HG03175 (cell line): ENCODE measurements around the gene ATP6V1B1.

Source experiments
- ATAC-seq: cut with Tn5 transposase; IDR thresholded peaks from one replicate; pipeline ENCODE4 v1.9.1; 2021; ENCODE audit warnings: mild to moderate bottlenecking, moderate library complexity; ENCODE audit not compliant: unreplicated experiment

ATP6V1B1 gene

GRCh38 chr2:70964596-70965386 is 29.1 kb downstream of the ATP6V1B1 start:
- peak; percentile 84 for ATAC-seq

- no peak for ATAC-seq
Observed at GRCh38 chr2:70965506-70965905, 29.8 kb downstream of the ATP6V1B1 start.

GRCh38 chr2:70966681-70967080 is 31.0 kb downstream of the ATP6V1B1 start:
- no peak for ATAC-seq

DNA sequence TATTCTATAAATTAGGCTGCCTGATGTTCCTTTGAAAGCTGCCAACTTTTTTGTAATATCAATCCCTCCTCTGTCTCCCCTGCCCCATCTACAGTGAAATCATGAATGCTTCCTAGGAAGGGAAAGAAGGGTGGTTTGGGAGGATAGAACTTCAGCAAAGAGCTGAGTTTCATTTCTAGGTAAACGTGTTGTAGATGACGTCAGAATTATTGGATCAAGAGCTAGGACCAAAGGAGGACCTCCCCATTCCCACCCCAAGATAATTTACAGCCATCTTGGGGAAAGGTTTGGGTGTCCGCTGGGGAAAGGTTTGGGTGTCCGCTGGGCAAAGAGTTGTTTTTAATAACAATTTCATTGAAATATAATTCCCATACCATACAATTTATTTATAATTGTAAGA is 31.5 kb downstream of the ATP6V1B1 start:
- no peak for ATAC-seq

DNA sequence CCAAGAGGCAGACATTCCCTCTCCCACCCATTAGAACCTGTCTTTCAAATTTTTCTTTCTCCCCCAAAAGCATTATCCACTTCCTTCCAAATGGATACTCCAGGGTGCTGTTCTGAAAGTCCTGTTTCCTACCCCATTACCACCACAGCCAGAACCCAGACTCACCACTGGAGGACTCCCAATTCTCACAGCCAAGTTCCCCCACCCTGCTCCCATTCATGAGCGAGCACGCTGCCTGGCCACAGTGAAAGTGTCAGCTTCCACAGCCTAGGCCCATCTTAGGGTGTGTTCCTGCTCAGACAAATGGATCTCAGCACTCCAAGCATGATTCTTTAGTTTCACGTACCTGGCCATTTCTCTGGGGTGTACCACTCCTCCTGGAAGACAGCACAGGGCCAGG is 38.9 kb downstream of the ATP6V1B1 start:
- no peak for ATAC-seq

DNA sequence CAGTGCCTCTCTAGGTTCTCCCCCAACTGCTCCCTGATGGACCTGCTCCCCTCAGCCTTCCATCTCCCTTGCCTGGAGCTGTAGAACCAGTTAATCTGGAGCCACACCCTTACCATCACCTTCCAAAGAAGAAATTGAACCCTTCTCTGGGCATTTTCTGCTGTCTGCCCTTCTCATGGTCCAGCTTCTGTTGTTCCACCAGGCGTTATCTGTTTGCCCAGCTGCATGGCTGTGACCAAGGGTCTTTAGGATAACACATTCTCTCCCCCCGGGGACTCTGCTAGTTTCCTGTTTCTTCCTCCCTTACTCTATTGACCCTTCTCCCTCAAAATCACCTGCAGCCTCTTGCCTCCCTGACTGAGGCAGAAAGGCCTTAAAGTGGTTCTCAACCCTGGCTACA is 39.5 kb downstream of the ATP6V1B1 start:
- ATAC-seq, result no peak

- ATAC-seq, result no peak
Observed at GRCh38 chr2:70977605-70978205, 42.0 kb downstream of the ATP6V1B1 start.

DNA sequence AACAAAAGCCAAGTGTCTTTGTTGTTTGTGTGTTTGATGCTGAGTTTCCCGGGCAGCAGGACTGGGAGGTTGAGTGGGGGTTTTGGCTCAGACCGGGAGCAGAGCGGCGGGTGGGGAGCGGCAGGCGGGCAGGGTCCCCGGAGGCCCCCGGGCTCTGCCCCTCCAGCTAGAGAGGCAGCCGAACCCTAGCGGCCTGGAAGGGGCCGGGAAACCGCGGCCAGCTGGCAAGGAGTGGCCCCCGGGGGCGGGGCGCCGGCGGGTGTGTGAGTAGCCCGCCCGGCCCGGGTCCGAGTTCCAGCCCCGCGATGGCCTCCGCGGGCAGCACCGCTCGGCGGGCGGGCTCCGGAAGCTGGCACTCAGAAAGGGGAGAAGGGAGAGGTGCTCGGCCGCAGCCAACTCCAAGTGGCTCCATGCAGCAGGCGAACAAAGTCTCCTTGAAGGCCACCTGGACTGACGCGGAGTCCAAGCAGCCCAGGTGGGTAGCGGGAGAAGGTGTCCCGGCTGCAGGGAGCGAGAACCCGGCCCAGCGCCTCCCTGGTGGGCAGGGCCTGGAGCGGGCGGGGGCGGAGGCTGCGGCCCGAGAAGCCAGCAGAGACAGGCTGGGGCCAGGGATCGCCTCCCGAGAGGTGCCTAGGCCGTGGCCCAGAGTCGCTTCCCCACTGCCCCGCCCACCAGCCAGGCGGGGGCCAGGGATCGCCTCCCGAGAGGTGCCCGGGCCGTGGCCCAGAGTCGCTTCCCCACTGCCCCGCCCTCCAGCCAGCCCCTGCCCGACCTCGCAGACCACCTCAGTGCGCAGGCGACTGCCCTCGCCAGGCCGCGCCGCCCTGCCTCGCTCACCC is 42.9 kb downstream of the ATP6V1B1 start, which contains the start of gene ANKRD53:
Gene ANKRD53 (plus strand): TSS at position 290 of the 839 bp plus-strand sequence. CDS start 16 bp downstream, at position 306.
- no peak for ATAC-seq

DNA sequence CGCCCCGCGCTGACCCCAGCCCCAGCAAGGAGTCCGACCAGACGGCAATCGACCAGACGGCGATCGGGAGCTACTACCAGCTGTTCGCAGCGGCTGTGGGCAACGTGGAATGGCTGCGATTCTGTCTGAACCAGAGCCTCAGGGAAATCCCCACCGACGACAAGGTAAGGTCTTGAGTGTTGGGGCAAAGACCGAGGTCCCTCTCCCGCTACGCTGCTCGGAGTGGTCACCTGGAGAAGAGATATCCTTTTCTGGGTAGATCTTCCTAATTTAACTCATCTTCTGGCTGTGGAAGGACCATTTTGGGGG is 43.4 kb downstream of the ATP6V1B1 start:
- no peak for ATAC-seq

DNA sequence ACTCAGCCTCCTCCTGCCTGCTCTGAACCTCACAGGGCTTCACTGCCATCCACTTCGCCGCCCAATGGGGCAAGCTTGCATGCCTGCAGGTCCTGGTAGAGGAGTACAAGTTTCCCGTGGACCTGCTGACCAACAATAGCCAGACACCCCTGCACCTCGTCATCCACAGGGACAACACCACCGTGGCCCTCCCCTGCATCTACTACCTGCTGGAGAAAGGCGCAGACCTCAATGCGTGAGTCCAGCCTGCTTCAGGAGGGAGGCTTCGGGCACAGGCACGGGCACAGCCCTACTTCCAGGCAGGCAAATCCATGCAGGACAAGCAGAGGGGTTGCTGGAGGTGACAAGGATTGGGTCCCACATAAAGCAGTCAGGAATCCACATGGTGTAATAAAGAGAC is 43.9 kb downstream of the ATP6V1B1 start:
- ATAC-seq, result no peak

- ATAC-seq, result no peak
Observed at GRCh38 chr2:70981421-70981820, 45.7 kb downstream of the ATP6V1B1 start.

DNA sequence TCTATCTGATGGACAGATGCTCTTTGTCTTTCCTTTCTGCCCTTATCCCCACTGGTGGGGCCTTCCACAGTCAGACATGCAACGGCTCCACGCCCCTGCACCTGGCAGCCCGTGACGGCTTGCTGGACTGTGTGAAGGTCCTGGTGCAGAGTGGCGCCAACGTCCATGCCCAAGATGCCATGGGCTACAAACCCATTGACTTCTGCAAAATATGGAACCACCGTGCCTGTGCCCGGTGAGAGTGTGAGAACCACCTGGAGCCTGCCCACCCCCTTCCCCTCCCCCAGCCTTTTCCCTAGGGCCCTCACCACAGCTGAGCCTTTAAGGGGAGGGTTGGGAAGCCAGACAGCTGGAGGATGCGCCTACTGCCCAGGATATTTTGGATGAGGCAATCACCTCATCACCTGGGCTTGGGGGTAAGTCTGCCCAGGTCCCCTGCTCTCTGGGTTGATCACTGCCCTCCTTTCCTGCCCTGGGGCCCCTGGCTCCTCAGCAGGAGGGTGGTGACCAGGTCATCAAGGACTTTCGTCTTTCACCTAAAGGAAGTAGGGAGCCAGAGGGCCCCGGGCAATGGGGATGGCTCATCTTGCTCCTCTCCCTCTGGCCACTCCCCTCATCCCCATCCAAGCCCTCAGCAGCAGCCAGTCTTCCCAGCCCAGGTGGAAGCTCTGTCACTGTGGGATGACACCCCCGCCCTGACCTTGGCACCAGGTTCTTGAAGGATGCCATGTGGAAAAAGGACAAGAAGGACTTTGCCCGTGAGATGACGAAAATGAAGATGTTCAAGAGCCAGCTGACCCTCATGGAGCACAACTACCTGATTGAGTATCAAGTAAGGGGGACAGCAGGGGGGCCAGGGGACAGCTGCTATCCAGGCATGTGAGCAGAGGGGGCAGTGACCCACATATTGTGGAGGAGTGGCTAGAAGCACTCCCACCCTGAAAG is 46.4 kb downstream of the ATP6V1B1 start:
- no peak for ATAC-seq

GRCh38 chr2:70982971-70983370 is 47.3 kb downstream of the ATP6V1B1 start:
- ATAC-seq, result no peak

- ATAC-seq, result no peak
Observed at GRCh38 chr2:70983506-70984227, 48.0 kb downstream of the ATP6V1B1 start.

GRCh38 chr2:70984228-70984575 is 48.5 kb downstream of the ATP6V1B1 start:
- ATAC-seq, result no peak

DNA sequence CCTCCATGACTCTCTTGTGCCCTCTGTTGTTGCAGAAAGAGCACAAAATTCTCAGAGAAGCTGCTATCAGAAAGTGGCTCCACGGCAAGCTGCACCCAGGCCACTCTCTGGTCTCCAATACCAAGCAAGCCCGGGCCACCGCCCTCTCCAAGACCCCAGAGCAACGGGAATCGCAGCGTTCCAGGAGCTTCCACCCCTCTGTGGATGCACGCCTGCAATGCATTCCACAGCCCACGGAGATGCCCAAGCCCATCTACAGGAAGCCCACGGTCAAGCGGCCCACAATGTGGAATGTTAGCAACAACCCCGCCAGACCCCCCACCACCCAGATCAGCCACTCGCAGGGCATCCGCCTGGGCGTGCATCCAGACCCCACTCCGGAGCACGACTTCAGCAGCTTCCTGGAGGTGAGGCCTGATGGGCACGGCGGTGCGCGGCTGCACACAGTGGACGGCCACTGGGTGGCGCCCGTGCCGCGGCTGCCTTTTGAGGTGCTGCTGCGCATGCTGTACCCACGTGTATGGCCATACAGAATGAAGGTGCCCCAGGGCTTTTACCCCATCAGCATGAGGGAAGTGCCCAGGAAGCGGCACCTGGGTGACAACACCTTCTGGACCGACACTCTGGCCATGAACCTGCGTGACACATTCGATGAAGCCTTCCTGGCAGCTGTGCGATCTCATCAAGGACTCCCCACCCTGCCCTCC is 49.0 kb downstream of the ATP6V1B1 start:
- peak; percentile 95 for ATAC-seq

DNA sequence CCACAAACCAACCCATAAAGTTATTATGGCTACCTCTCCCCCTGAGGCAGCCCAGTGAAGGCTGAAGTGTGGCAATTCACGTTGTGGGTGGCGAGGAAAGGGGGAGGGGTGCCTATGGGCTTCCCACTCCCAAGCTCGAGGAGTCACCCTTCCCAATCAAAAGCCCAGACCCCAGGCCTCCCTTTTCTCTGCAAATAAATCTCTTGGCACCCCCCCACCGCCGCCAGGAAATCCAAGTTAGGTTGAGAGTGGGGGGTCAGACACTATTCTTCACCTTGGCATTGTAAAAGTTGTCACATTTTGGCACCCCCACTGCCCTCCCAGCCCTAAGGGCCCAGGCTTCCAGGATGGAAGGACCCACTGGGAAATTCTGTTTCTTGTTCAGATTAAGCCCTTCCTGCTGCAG is 49.6 kb downstream of the ATP6V1B1 start:
- ATAC-seq, result no peak

- ATAC-seq, result no peak
Observed at GRCh38 chr2:70985956-70986355, 50.3 kb downstream of the ATP6V1B1 start.

- no peak for ATAC-seq
Observed at GRCh38 chr2:70986499-70987189, 50.9 kb downstream of the ATP6V1B1 start.
